ENCODE measurements around the gene MRGPRD.

MRGPRD gene

DNA sequence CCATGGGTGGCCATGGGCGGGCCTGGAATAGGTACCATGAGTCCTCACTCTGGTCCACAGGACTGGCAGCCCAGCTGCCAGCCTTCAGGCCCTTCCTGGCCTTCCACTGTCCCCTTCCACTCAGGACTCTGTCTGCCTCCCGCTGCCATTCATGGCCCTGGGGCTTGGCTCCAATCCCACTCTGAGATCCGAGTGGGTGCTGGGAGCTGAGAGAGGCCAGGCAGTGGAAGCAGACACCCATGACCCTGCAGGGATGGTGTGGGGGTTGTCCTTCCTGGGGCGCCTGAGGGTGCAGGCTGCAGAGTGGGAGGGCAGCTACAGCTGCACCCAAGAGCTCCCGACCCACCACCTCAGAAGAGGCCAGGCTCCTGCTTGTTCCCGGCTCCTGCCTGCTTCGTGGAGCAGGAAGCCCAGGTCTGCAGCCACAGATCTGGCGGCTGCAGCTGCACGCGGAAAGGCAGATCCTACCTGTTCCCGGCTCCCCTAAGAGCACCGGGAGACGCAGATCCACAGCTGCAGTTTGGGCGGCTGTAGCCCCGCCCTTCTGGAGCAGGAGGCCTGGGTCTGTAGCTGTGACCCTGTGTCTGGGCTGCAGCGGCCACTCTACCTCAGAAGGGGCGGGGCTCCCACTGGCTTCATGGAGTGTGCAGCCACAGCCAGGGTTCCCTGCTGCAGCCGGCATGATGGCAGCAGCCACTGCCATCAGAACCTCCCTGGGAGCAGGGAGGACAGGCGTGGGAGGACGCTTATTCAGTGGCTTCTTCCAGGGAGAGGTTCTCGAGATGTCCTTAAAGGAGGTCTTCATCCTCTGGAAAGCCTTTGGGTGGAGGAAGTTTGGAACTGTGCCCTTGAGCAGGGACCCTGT lies 49.6 kb downstream of the MRGPRD start:
- DNase-seq (ENCODE audit: low spot score), result no peak
